Epidermal melanocyte (primary cell): Measurements from ENCODE around the gene RAB26.

ENCODE experiments used
- DNase-seq: peaks from one replicate; pipeline ENCODE4 v3.0.0; 2011; ENCODE audit warnings: low spot score; ENCODE audit not compliant: insufficient read length

The RAB26 gene

GRCh38 chr16:2159175-2159838 is 10.9 kb downstream of the RAB26 start:
- DNase-seq = no peak

- DNase-seq = no peak
These were observed 12.6 kb downstream of the RAB26 start for GRCh38 chr16:2160915-2161551.

GRCh38 chr16:2161911-2162310 is 13.5 kb downstream of the RAB26 start:
- no peak for DNase-seq

- DNase-seq = no peak
These were observed 14.3 kb downstream of the RAB26 start for GRCh38 chr16:2162676-2163118.

- DNase-seq = no peak
These were observed 14.9 kb downstream of the RAB26 start for GRCh38 chr16:2163211-2163881.

- DNase-seq = no peak
These were observed 17.4 kb downstream of the RAB26 start for GRCh38 chr16:2165861-2166260.

GRCh38 chr16:2166263-2167067 is 18.0 kb downstream of the RAB26 start:
- no peak for DNase-seq

- DNase-seq = no peak
These were observed 18.7 kb downstream of the RAB26 start for GRCh38 chr16:2167068-2167638.

- DNase-seq = no peak
These were observed 21.7 kb downstream of the RAB26 start for GRCh38 chr16:2170080-2170479.

- DNase-seq = no peak
These were observed 22.4 kb downstream of the RAB26 start for GRCh38 chr16:2170587-2171435.

- DNase-seq = no peak
These were observed 23.3 kb downstream of the RAB26 start for GRCh38 chr16:2171601-2172178.

- DNase-seq = no peak
These were observed 24.4 kb downstream of the RAB26 start for GRCh38 chr16:2172688-2173335.

- DNase-seq = no peak
These were observed 24.9 kb downstream of the RAB26 start for GRCh38 chr16:2173366-2173765.

GRCh38 chr16:2173916-2174315 is 25.5 kb downstream of the RAB26 start:
- no peak for DNase-seq

GRCh38 chr16:2174396-2175131 is 26.1 kb downstream of the RAB26 start:
- no peak for DNase-seq

- no peak for DNase-seq
These were observed 27.0 kb downstream of the RAB26 start for GRCh38 chr16:2175454-2175853.

GRCh38 chr16:2176047-2176446 is 27.6 kb downstream of the RAB26 start:
- no peak for DNase-seq

GRCh38 chr16:2177101-2177500 is 28.7 kb downstream of the RAB26 start:
- no peak for DNase-seq

- DNase-seq = no peak
These were observed 29.1 kb downstream of the RAB26 start for GRCh38 chr16:2177561-2177960.
